K562 (cell line): ENCODE data around the gene MATK. TPM values are rescaled to one million over a fixed set of nuclear protein-coding genes. Genes with fewer than 3 reads are reported as not detected.

Experiments used
- CBX1 ChIP-seq: sonication (generic); IDR thresholded peaks from 2 replicates; pipeline ENCODE4 v1.6.1; 2016; ENCODE audit warnings: antibody characterized with exemption, low read depth, mild to moderate bottlenecking
- ELF2 ChIP-seq: fragments of 250-450 bp; sonication (Bioruptor Pico); IDR thresholded peaks from 2 replicates; pipeline ENCODE4 v1.5.0; 2021; ENCODE audit warnings: mild to moderate bottlenecking
- EWSR1 ChIP-seq: fragments of 450-650 bp; IDR thresholded peaks from 2 replicates; pipeline ENCODE4 v1.6.1; 2018; ENCODE audit warnings: borderline replicate concordance, mild to moderate bottlenecking, low read depth, moderate library complexity; ENCODE audit not compliant: partially characterized antibody
- HCFC1 ChIP-seq: IDR thresholded peaks from 2 replicates; pipeline ENCODE4 v1.6.1; 2012; ENCODE audit warnings: low read depth, low read length, improper control_type of control experiment
- LCOR ChIP-seq: sonication (generic); formaldehyde crosslinking; IDR thresholded peaks from 2 replicates; pipeline ENCODE4 v1.8.0; 2022; ENCODE audit warnings: mild to moderate bottlenecking, missing genetic modification reagents
- NRF1 ChIP-seq, 2 experiments: fragments of 450-650 bp; IDR thresholded peaks in 1 of 2; conservative IDR thresholded peaks in 1 of 2; 2 replicates each; pipeline ENCODE4 v1.6.1; 2014; ENCODE audit warnings: mild to moderate bottlenecking in 2 of 2
- PHF21A ChIP-seq: fragments of 450-650 bp; IDR thresholded peaks from 2 replicates; pipeline ENCODE4 v1.6.1; 2017; ENCODE audit warnings: low read depth, borderline replicate concordance
- RBM39 ChIP-seq: fragments of 200-400 bp; formaldehyde crosslinking; optimal IDR thresholded peaks from 2 replicates; pipeline ENCODE3; 2018; ENCODE audit warnings: low read depth, low read length
- SUPT5H ChIP-seq: fragments of 450-650 bp; IDR thresholded peaks from 2 replicates; pipeline ENCODE4 v1.6.1; 2016
- ZZZ3 ChIP-seq: fragments of 450-650 bp; IDR thresholded peaks from 2 replicates; pipeline ENCODE4 v1.6.1; 2016; ENCODE audit warnings: antibody characterized with exemption, mild to moderate bottlenecking, moderate library complexity
- polyA plus RNA-seq, 8 experiments: library from polyadenylated mRNA; depleted of rRNA in 4 of 8; stranded (reverse) in 5 of 8; unstranded in 3 of 8; fragments of >200 nt; fragmentation: Nextera tagmentation in 2 of 8; fragmentation: Illumina TruSeq in 1 of 8; extraction: Ambion mirVana in 2 of 8; extraction: Trizol in 1 of 8; gene quantifications; 2 replicates each; pipeline versions ENCODE4 v1.2.1 to v1.2.3, GENCODE V29; 2011 to 2014; ENCODE audit warnings: inconsistent platforms in 1 of 8, missing spikeins in 1 of 8
- total RNA-seq, 7 experiments: library from RNA; depleted of rRNA in 6 of 7; stranded (reverse); fragments of >200 nt in 6 of 7; fragmentation: Illumina TruSeq in 2 of 7; extraction: Trizol in 2 of 7; gene quantifications; 2 replicates each; pipeline versions ENCODE4 v1.2.1 to v1.2.3, GENCODE V29; 2011 to 2021; ENCODE audit warnings: low replicate concordance in 1 of 7
- TF ChIP-seq, protein P1 (sequence below), 2 experiments: IDR thresholded peaks; 2 replicates each; pipeline ENCODE4 v1.6.1; 2012; ENCODE audit warnings: improper control_type of control experiment in 2 of 2, low read depth in 2 of 2, low read length in 2 of 2, borderline replicate concordance in 1 of 2
- TF ChIP-seq, protein P2 (sequence below): fragments of 450-650 bp; IDR thresholded peaks from 2 replicates; pipeline ENCODE4 v1.6.1; 2014; ENCODE audit warnings: low read depth, mild to moderate bottlenecking, moderate library complexity, borderline replicate concordance
- TF ChIP-seq, protein P3 (sequence below): fragments of 250-450 bp; sonication (Bioruptor Pico); IDR thresholded peaks from 2 replicates; pipeline ENCODE4 v1.8.0; 2022; ENCODE audit warnings: moderate library complexity, mild to moderate bottlenecking, inconsistent platforms
- TF ChIP-seq, protein P4 (sequence below): fragments of 450-650 bp; IDR thresholded peaks from 2 replicates; pipeline ENCODE4 v1.6.1; 2018; ENCODE audit not compliant: partially characterized antibody
- TF ChIP-seq, protein P5 (sequence below): fragments of 250-450 bp; sonication (Bioruptor Pico); IDR thresholded peaks from 2 replicates; pipeline ENCODE4 v1.9.0; 2021; ENCODE audit warnings: mild to moderate bottlenecking, inconsistent platforms

The MATK gene
- total and polyA plus RNA-seq, 9 of the 15 experiments (the other 6 are each of a cell fraction or from before 2014, with no cell fraction given) = 0.08 to 41.5 (median 21.4) TPM

DNA sequence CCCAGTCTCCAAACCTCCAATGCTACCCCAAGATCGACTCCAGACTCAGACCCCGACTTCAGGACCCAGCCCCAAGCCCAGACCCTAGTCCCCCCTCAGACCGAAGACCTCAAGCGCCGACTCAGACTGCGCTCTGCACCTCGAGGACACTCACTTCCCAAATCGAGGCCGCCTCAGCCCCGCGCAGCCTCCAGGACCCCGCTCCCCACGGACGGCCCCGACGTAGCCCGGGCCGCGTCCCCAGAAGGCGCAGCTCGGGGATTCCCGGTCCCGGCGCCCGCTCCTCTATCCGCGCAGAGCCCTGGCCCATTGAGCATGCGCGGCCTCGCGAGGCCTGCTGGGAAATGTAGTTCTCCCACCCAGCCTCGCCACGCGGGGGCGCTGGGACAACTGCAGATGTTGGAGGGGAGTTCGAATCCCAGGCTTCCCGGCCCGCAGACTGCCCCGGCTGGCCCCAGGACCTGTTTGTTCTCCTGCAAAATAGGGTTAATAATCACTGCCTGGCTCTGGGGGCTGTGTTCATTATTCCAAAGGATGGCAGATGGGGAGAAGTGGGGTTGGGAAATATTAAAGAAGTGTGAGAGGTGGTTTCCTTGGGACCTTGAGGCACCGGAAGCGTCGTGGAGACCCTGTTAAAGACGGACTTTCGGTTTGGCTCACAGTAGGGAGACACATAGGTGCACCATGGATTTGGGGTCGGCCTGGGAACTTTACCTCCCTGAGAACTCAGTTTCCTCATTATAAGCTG lies 24.6 kb downstream of the MATK start, which contains the start of gene APBA3 (continued):
- TF ChIP-seq, protein P1, sequence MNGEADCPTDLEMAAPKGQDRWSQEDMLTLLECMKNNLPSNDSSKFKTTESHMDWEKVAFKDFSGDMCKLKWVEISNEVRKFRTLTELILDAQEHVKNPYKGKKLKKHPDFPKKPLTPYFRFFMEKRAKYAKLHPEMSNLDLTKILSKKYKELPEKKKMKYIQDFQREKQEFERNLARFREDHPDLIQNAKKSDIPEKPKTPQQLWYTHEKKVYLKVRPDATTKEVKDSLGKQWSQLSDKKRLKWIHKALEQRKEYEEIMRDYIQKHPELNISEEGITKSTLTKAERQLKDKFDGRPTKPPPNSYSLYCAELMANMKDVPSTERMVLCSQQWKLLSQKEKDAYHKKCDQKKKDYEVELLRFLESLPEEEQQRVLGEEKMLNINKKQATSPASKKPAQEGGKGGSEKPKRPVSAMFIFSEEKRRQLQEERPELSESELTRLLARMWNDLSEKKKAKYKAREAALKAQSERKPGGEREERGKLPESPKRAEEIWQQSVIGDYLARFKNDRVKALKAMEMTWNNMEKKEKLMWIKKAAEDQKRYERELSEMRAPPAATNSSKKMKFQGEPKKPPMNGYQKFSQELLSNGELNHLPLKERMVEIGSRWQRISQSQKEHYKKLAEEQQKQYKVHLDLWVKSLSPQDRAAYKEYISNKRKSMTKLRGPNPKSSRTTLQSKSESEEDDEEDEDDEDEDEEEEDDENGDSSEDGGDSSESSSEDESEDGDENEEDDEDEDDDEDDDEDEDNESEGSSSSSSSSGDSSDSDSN (IDR thresholded peaks at IDR 0.05; ENCODE audit: borderline replicate concordance in 1 of 2, low read depth in 2 of 2, low read length in 2 of 2) = peak in 1 of 2 experiments; percentile 13; a peak in 1 of 4 replicates
- no peak for TF ChIP-seq EWSR1
- TF ChIP-seq CBX1 = peak; percentile 80; the same call in 1 of the 2 replicates
- peak; percentile 50; the same call in 1 of the 2 replicates for TF ChIP-seq ELF2 (CRISPR knock-in tag)
- TF ChIP-seq RBM39 = no peak
- TF ChIP-seq, protein P2, sequence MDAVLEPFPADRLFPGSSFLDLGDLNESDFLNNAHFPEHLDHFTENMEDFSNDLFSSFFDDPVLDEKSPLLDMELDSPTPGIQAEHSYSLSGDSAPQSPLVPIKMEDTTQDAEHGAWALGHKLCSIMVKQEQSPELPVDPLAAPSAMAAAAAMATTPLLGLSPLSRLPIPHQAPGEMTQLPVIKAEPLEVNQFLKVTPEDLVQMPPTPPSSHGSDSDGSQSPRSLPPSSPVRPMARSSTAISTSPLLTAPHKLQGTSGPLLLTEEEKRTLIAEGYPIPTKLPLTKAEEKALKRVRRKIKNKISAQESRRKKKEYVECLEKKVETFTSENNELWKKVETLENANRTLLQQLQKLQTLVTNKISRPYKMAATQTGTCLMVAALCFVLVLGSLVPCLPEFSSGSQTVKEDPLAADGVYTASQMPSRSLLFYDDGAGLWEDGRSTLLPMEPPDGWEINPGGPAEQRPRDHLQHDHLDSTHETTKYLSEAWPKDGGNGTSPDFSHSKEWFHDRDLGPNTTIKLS = peak; percentile 93; the same call in 1 of the 2 replicates
- TF ChIP-seq, protein P3, sequence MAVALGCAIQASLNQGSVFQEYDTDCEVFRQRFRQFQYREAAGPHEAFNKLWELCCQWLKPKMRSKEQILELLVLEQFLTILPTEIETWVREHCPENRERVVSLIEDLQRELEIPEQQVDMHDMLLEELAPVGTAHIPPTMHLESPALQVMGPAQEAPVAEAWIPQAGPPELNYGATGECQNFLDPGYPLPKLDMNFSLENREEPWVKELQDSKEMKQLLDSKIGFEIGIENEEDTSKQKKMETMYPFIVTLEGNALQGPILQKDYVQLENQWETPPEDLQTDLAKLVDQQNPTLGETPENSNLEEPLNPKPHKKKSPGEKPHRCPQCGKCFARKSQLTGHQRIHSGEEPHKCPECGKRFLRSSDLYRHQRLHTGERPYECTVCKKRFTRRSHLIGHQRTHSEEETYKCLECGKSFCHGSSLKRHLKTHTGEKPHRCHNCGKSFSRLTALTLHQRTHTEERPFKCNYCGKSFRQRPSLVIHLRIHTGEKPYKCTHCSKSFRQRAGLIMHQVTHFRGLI (CRISPR knock-in tag) = no peak
- TF ChIP-seq ZZZ3 = no peak
- TF ChIP-seq, protein P4, sequence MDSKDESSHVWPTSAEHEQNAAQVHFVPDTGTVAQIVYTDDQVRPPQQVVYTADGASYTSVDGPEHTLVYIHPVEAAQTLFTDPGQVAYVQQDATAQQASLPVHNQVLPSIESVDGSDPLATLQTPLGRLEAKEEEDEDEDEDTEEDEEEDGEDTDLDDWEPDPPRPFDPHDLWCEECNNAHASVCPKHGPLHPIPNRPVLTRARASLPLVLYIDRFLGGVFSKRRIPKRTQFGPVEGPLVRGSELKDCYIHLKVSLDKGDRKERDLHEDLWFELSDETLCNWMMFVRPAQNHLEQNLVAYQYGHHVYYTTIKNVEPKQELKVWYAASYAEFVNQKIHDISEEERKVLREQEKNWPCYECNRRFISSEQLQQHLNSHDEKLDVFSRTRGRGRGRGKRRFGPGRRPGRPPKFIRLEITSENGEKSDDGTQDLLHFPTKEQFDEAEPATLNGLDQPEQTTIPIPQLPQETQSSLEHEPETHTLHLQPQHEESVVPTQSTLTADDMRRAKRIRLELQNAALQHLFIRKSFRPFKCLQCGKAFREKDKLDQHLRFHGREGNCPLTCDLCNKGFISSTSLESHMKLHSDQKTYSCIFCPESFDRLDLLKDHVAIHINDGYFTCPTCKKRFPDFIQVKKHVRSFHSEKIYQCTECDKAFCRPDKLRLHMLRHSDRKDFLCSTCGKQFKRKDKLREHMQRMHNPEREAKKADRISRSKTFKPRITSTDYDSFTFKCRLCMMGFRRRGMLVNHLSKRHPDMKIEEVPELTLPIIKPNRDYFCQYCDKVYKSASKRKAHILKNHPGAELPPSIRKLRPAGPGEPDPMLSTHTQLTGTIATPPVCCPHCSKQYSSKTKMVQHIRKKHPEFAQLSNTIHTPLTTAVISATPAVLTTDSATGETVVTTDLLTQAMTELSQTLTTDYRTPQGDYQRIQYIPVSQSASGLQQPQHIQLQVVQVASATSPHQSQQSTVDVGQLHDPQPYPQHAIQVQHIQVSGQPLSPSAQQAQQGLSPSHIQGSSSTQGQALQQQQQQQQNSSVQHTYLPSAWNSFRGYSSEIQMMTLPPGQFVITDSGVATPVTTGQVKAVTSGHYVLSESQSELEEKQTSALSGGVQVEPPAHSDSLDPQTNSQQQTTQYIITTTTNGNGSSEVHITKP = peak; percentile 87
- TF ChIP-seq, protein P5, sequence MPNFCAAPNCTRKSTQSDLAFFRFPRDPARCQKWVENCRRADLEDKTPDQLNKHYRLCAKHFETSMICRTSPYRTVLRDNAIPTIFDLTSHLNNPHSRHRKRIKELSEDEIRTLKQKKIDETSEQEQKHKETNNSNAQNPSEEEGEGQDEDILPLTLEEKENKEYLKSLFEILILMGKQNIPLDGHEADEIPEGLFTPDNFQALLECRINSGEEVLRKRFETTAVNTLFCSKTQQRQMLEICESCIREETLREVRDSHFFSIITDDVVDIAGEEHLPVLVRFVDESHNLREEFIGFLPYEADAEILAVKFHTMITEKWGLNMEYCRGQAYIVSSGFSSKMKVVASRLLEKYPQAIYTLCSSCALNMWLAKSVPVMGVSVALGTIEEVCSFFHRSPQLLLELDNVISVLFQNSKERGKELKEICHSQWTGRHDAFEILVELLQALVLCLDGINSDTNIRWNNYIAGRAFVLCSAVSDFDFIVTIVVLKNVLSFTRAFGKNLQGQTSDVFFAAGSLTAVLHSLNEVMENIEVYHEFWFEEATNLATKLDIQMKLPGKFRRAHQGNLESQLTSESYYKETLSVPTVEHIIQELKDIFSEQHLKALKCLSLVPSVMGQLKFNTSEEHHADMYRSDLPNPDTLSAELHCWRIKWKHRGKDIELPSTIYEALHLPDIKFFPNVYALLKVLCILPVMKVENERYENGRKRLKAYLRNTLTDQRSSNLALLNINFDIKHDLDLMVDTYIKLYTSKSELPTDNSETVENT (CRISPR knock-in tag) = 0 out of 2 replicates have a peak, but pooled peaks have one; percentile 18
- TF ChIP-seq NRF1 (conservative IDR thresholded peaks at IDR 0.05 in 1 of 2, IDR thresholded peaks at IDR 0.05 in 1 of 2) = peak; percentile 96 to 97
- peak; percentile 93 for TF ChIP-seq HCFC1
- TF ChIP-seq LCOR (CRISPR knock-in tag) = peak; percentile 54; the same call in 1 of the 2 replicates
- TF ChIP-seq SUPT5H = peak; percentile 72; the same call in 1 of the 2 replicates
- TF ChIP-seq PHF21A = peak; percentile 78; the same call in 1 of the 2 replicates
